Activated CD4-positive, alpha-beta T cell treated with anti-CD3 and anti-CD28 coated beads for 48 hours (primary cell): ENCODE results near the gene PAPLN.
A peak's percentile ranks its signal among the peaks of the same experiment; 100 is the strongest.

Source experiments
- DNase-seq: peaks from one replicate; pipeline ENCODE4 v3.0.0-alpha.2; 2020

Gene PAPLN

DNA sequence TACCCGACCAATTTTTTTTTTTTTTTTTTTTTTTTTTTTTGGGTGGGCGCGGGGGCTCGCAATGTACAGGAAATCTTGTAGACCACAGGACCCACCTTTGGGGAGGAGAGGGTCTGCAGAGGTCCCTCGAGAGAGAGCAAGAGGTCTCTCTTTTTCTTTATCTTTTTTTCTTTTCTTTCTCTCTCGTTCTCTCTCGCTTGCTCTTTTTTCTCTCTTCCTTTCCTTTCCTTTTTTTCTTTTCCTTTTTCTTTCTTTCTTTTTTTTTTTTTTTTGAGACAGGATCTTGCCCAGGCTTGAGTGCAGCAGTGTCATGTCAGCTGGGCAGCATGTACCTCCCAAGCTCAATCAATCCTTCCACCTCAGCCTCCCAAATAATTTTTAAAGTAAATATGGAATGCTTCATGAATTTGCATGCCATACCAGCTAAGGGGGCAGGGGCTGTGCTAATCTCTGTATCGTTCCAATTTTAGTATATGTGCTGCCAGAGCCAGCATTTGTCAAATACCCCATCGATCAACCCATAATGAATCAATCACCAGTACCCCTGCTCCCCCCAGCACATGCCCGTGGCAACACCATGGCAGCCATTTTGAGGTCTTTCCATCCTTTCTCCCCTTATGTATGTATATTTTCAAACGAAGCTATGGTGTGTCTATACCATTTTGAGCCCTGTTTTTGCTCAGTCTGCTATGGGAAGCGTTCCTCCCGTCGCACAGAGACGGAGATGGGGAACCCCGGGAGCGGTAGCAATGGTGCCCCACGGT is 9.3 kb downstream of the PAPLN start:
- no peak for DNase-seq

DNA sequence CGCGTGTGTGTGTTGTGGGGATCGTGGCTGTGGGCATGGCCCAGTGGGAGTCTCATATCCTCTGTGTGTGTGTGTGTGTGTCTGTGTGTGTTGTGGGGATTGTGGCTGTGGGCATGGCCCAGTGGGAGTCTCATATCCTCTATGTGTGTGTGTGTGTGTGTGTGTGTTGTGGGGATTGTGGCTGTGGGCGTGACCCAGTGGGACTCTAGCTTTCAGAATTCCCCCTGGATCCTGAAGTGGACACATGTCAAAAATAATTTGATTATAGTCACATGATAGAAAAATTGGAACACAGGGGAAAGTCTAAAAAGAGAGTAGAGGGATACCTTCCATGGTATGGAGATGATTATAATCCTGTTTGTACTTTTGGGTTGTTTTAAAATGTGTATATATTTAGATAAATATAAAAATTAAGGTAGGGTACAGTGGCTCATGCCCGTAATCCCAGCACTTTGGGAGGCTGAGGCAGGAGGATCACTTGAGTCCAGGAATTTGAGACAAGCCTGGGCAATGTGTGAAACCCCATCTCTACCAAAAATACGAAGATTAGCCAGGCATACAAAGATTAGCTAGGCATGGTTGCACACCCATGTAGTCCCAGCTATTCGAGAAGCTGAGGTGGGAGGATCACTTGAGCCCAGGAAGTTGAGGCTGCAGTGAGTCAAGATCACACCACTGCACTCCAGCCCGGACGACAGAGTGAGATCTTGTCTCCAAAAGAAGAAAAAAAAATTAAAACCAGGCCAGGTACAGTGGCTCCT is 11.0 kb downstream of the PAPLN start:
- no peak for DNase-seq

DNA sequence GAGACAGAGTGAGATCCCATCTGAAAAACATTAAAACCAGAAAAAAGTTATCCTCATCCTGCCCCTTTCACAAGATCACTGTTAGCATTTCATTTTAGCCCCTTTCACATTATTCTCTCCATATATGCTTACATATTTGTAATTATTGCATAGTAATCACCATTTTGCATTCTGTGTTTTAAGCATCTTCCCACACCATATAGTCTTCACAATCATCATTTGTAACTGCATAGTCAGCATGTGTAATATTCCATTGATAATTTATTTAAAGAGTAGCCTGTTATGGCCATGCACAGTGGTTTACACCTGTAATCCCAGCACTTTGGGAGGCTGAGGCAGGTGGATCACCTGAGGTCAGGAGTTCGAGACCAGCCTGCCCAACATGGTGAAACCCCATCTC is 11.8 kb downstream of the PAPLN start:
- DNase-seq: no peak

DNA sequence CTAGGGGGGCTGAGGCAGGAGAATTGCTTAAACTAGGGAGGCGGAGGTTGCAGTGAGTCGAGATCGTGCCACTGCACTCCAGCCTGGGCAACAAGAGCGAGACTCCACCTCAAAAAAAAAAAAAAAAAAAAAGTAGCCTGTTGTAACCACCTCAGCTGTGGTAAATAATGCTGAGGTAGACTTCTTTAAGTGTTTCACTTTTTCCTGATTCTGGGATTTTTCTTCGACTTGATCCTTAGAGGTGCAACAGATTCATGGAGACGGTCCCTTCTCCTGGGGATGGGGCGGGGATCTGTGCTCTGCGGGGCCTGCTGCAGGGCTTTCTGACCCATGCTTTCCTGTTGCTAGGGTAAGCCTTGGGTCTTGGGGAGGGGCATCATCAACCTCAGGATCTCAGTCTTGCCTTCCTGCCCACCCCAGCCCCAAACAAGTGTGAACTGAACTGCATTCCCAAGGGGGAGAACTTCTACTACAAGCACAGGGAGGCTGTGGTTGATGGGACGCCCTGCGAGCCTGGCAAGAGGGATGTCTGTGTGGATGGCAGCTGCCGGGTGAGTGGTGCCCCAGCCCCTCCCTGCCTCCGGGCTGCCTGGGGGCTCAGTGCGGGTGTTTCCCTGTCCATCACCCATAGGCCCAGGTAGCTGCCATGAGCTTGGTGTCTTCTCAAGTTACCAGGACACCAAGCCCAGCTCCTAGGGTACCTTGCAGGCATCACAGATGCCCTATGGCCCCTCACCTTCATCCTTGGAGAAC is 12.4 kb downstream of the PAPLN start:
- DNase-seq: no peak

DNA sequence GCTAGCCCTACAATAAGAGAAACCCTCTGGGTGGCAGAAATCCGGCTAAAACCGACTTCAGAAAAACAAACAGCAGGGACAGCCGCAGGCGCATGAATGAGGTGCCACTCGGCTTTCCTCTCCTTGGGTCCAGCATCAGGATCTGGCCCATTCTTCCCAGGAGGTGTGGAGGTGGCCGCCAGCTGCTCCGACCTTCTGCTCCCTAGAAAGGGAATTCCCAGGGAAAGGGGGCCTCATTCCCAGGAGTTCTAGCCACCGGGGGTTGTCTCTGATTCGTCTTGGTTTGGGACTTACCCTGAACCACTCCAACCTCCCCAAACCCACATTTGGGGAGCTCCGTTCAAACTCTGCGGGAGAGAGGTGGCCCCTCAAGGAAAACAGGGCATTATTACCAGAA is 13.0 kb downstream of the PAPLN start:
- no peak for DNase-seq

DNA sequence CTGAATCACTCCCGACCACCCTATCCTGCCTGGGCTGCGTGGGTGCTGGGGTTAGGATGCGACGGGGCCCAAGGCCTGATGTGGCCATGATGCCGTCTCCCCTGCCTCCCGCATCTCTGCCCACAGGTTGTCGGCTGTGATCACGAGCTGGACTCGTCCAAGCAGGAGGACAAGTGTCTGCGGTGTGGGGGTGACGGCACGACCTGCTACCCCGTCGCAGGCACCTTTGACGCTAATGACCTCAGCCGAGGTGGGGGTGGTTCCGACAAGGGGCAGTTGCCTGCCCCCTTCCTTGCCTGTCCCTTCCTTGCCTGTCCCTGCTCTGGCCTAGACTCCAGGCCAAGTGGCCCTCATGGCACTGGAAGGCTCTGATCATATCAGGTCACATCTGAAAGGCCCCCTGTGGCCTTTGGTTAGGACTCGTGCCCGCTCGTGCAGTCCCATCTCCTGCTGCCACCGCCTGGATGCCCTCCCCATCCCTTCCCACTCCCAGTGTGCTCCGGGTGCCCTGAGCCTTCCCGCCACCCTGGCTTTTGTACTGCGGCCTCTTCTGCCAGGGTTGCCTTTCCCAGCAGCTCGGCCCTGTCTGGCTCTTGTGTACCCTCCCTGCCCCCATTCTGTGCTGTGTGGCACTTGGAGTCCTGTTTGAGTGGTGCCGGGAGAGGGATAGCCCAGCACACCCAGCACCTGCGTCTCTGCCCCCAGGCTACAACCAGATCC is 13.6 kb downstream of the PAPLN start:
- no peak for DNase-seq

DNA sequence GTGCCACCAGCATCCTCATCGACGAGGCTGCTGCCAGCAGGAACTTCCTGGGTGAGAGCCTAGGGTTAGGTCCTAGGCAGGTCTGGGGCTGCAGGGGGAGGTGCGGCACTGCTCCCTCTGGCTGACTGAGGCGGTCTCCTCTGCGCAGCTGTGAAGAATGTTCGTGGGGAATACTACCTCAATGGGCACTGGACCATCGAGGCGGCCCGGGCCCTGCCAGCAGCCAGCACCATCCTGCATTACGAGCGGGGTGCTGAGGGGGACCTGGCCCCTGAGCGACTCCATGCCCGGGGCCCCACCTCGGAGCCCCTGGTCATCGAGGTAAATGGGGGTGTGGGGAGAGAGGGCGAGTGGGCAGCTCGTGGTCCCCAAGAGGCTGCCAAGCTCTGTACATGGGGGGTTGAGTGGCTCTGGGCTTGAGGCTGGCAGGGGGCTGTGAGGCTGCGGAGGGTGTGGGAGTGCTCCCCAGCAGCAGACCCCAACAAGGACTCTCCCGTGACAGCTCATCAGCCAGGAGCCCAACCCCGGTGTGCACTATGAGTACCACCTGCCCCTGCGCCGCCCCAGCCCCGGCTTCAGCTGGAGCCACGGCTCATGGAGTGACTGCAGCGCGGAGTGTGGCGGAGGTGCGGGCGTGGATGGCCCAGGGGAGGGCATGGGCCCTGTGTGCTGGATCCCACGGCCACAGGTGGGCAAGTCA is 14.4 kb downstream of the PAPLN start:
- no peak for DNase-seq

DNA sequence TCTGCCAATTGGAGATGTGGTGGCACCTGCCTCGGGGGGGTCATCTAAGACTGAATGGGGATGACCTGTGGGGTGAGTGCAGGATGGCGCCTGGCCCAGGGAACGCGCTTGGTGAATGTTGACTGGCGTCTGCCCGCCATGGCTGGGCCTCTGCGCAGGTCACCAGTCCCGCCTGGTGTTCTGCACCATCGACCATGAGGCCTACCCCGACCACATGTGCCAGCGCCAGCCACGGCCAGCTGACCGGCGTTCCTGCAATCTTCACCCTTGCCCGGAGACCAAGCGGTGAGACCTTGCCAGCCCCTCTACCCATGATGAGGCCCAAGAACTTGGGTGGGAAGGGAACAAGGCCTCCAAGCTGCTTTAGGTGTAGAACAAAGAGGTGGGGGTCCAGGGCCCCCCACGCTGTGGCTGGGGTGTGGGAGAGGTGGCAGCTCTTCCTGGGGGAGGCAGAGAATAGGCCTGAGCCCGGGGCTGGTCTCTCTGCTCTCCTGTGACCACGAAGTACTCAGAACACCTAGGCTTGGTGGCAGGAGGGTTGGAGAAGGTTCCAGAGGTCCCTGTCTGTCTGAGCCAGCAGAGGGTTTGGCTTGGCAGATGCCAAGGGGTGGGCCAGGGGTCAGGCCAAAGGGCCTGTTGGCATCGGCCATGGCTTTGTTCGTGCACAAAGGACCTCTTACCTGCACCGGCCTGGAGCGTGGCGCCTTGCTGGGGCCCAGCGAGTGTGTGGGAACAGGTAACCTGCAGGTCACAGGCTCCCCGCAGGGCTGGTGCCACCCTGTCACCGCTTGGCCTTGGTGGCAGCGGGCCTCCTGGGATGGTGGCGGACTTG is 15.4 kb downstream of the PAPLN start:
- no peak for DNase-seq

DNA sequence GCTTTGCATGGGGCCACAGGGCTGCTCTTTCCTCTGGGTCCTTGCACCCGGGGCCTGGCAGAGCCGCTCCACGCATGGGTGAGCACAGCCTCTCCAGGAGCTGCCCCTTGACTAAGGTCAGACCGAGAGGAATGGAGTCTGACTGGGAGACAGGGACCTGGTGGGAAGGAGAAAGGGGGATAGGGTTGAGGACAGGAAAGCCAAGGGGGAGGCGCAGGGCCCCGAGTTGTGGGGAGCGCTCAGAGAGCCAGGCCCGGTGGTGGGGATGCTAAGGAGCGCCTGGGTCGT is 16.0 kb downstream of the PAPLN start:
- DNase-seq: no peak

DNA sequence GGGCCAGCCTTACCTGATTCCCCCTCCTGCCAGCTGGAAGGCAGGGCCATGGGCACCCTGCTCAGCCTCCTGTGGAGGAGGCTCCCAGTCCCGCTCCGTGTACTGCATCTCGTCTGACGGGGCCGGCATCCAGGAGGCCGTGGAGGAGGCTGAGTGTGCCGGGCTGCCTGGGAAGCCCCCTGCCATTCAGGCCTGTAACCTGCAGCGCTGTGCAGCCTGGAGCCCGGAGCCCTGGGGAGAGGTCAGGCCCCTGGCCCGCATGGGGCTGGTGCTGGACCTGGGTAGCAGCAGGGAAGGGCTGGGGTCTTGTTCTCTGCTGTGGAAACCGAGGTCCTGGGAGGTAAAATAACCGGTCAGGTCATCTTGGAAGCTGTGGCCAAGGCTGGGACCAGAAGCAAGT is 16.4 kb downstream of the PAPLN start:
- no peak for DNase-seq

DNA sequence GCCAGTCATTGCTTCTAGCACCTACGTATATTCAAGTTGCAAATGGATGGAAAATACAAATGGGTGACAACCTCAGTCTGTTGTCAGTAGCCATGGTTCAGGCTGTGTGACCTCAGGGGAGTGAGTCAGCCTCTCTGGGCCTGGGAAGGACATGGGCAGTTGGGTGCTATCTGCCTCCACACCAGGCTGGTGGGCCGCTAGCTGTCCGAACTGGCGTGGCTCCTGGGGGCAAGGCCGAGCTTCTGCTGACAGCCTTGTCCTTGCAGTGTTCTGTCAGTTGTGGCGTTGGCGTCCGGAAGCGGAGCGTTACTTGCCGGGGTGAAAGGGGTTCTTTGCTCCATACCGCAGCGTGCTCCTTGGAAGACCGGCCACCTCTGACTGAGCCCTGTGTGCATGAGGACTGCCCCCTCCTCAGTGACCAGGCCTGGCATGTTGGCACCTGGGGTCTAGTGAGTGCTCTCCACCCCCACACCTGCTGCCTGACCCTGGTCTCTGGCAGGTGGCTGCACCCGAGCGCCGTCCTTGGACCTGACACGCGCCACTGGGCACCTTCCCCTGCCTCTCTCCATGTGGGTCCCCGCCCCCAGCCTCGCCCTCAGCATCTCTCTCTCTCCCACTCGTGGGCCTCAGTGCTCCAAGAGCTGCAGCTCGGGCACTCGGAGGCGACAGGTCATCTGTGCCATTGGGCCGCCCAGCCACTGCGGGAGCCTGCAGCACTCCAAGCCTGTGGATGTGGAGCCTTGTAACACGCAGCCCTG is 17.1 kb downstream of the PAPLN start:
- no peak for DNase-seq

DNA sequence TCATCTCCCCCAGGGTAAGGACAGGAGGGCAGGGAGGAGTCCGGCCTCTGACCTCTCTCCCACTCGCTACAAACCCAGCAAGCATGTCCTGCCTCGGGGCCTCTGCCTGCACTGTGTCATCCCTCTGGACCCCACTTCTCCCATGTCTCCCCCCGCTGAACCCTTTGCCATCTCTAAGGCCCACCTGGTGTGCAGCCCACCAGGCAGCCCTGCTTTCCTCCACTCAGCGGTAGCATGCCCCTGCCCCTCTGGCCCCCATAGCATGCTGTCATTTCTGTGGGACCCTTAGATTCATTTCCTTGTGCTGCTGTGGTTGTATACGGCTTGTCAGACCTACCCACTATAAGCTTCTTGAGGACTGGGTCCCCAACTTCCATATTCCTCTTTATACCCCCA is 17.7 kb downstream of the PAPLN start:
- no peak for DNase-seq

DNA sequence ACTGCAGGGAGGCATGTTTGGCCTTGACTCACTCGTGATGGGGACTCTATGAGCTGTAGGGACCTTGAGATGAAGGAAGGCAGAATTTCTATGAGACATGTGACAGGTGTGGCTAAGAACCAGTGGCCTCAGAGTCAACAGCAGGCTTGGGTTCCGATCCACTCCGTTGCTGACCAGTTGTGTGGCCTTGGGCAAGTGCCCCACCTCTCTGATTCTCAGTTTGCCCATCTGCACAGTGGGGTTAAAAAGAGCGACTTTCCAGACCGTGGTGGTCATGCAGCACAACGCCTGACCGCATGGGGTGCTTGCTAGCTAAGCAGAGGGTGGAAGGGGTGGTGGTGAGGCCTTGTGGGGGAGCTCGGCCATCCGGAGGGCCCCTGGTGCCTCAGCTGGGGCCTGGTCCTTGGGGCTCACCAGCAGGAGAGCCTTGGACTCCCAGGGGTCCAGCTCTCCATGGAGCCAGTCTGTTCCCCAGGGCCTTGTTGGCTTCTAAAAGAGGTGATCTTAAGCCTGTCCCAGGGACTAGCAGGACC is 18.5 kb downstream of the PAPLN start:
- no peak for DNase-seq

DNA sequence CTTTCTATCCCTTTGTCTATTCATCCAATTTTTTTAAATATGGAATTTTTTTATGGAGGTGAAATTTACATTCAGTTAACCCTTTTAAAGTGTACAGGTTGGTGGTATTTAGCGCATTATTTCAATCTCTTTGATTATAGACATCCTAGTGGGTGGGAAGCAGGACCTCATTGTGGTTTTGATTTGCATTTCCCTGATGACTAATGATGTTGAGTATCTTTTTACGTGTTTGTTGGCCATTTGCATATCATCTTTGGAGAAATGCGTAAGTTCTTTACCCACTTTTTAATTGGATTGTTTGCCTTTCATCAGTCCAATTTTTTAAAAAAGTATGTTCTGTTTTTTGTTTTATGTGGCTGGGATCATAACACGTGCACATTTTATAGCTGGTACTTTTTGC is 20.8 kb downstream of the PAPLN start:
- peak; percentile 2 for DNase-seq

DNA sequence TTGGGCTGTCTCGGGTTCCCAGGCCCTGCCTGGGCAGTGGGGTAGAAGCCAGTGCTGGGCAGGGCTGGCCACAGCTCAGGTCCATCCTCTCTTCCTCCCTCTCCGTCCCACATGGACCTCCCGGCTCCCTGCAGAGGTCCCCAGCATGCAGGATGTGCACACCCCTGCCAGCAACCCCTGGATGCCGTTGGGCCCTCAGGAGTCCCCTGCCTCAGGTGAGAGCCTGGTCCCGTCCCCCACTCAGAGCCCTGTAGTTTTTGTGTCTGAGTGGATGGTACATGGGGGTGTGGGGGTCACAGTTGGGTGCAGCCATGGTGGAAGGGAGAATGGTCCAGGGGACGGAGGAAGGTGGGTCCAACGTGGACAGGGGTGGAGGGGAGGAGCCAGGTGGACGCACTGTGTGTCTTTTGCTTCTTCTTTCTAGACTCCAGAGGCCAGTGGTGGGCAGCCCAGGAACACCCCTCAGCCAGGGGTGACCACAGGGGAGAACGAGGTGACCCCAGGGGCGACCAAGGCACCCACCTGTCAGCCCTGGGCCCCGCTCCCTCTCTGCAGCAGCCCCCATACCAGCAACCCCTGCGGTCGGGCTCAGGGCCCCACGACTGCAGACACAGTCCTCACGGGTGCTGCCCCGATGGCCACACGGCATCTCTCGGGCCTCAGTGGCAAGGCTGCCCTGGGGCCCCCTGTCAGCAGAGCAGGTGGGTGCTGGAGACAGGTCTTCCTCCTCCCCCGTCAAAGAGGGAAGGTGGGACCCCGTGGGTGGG is 21.7 kb downstream of the PAPLN start:
- DNase-seq: peak; percentile 1

DNA sequence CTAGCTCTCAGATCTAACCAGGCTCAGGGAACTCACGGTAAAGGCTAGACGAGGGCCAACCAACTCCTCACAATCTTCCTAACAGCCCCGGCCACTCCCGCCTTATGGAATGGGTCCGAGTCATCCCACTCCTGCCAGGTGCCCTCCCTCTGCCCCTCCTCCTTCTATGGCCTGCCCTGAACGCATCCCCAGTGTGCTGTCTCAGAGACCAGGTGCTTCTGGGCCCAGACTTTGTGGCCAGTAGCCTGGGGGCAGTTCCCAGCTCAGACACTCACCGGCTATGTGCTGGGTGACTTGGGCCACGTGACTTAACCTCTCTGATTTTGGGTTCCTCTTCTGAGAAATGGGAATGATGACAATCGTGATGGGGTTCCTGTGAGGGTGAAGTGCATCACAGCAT is 22.5 kb downstream of the PAPLN start:
- DNase-seq: no peak

DNA sequence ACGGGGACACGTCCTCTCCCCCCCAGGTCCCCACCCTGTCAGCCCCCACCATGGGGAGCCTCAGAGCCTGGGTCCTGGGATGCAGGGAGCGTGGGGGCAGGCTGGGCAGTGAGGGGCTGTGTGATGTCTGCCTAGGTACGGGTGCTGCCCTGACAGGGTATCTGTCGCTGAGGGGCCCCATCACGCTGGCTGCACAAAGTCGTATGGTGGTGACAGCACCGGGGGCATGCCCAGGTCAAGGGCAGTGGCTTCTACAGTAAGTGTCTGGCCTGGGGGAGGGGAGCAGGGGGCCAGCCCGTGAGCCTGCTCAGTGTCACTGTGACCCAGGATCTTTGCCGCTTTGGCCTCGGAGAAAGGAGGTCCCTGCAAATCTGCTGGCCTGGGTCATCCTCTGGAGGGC is 23.3 kb downstream of the PAPLN start:
- DNase-seq: no peak

DNA sequence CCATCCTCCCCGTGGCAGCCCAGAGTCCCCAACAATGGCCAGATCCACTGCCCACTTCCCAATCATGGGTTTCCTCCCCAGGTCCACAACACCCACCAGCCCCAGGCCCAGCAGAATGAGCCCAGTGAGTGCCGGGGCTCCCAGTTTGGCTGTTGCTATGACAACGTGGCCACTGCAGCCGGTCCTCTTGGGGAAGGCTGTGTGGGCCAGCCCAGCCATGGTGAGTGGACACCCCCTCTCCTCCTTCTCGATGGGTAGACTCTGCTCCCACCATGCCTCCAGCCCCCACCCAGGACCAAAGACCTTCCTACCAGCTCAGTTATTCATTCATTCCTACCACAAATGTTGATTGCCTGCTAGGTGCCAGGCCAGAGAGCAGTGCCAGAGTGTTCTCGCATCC is 23.8 kb downstream of the PAPLN start:
- DNase-seq: no peak

DNA sequence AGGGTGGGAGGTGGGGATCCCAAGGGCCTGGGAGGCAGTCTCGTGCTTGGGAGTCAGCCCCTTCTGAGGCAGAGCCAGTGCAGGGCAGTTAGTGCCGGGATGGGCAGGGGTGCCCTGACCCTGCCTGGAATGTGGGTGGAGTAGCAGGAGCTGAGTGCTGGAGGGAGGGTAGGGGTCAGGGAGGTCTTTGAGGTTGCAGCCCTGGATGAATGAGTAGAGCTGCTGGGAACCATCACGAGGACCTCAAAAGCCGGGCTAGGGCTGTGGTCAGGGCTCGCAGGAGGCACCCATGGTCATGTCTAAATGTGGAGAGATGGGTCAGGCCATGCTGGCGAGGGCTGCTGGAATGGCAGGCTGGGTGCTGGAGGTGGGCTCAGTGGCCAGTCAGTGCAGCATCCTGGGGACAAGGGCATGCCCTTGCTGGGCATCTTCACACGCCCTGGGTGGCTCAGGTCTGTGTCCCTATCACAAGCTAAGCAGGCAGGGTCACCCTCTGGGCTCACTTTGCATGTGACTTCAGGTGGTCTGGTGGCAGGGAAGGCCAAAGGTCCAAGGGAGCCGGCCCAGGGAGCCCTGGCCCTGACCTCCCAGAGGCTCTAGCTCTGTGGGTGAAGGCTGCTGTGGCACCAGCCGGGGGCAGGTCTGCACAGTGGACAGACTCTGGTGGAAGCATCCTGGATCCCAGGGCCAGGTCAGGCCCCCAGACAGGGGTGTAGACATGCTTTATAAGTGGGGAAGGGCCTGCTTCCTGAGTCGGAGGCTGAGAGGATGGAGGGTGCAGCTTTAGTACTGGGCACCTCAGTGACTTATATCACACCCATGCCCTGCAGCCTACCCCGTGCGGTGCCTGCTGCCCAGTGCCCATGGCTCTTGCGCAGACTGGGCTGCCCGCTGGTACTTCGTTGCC is 24.5 kb downstream of the PAPLN start:
- no peak for DNase-seq
